Parathyroid adenoma (tissue), 2 donors: ENCODE results near the gene CDC42EP2.
"Not testable (repeated sequence)": the region's sequence is repeated elsewhere in the genome, so short reads cannot be mapped to it uniquely, and the experiment has no call there.

Source experiments
- H2AFZ ChIP-seq: fragments of 300-600 bp; sonication (generic); one replicate; pipeline ENCODE4 v1.7.0; 2017; ENCODE audit warnings: antibody characterized with exemption, mild to moderate bottlenecking
- H3K27ac ChIP-seq: fragments of 300-600 bp; sonication (generic); one replicate; pipeline ENCODE4 v1.7.0; 2017
- H3K27me3 ChIP-seq: fragments of 300-600 bp; sonication (generic); one replicate; pipeline ENCODE4 v1.7.0; 2017; ENCODE audit warnings: low read length; ENCODE audit not compliant: control insufficient read depth, insufficient read depth
- H3K36me3 ChIP-seq: fragments of 300-600 bp; sonication (generic); one replicate; pipeline ENCODE4 v1.7.0; 2017; ENCODE audit warnings: low read length; ENCODE audit not compliant: control insufficient read depth, insufficient read depth
- H3K4me1 ChIP-seq: fragments of 300-600 bp; sonication (generic); one replicate; pipeline ENCODE4 v1.7.0; 2017; ENCODE audit warnings: control low read depth
- H3K4me2 ChIP-seq: fragments of 300-600 bp; sonication (generic); one replicate; pipeline ENCODE4 v1.7.0; 2017; ENCODE audit warnings: low read length
- H3K4me3 ChIP-seq: fragments of 300-600 bp; sonication (generic); one replicate; pipeline ENCODE4 v1.7.0; 2017; ENCODE audit warnings: low read depth, low read length
- H3K79me2 ChIP-seq: fragments of 300-600 bp; sonication (generic); one replicate; pipeline ENCODE4 v1.7.0; 2017; ENCODE audit warnings: control low read depth
- H3K9ac ChIP-seq: fragments of 300-600 bp; sonication (generic); one replicate; pipeline ENCODE4 v1.7.0; 2017; ENCODE audit warnings: mild to moderate bottlenecking
- H3K9me3 ChIP-seq: fragments of 300-600 bp; sonication (generic); one replicate; pipeline ENCODE4 v1.7.0; 2017; ENCODE audit warnings: low read length; ENCODE audit not compliant: control insufficient read depth
- TF ChIP-seq, protein P1 (sequence below): fragments of 300-600 bp; sonication (generic); IDR thresholded peaks from one replicate; pipeline ENCODE4 v1.7.0; 2017; ENCODE audit warnings: antibody characterized with exemption, mild to moderate bottlenecking
- donor health status: primary hyperparathyroidism.

Gene CDC42EP2

DNA sequence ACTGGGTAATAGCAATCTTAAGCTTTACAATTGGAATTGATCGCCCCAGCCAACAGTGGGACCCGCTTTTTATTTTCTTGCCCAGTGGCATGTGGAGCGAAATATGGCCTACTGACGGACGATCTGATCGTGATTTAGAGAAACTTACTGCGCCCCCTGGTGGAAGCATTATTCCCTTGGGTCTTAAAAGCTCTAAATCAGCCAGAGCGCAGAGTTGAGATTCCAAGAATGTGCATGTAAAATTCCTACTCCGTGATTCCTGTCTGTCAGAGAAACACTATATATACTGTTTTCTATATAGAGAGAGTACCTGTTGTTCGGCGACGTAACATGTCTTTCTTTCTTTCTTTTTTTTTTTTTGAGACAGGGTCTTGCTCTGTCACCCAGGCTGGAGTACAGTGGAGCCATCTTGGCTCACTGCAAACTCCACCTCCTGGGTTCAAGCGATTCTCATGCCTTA lies 15.3 kb downstream of the CDC42EP2 start:
- Histone ChIP-seq H2AFZ (peak overlapping the region; percentile 82), H3K27ac (no peak overlapping the region), H3K4me1 (no peaks in the 10 kb centered on the region), H3K9ac (no peak overlapping the region), H3K36me3 (no peaks in the 10 kb centered on the region), H3K27me3 (no peaks in the 10 kb centered on the region), H3K79me2 (peaks cover 12% of the 10 kb centered on the region), H3K9me3 (no peaks in the 10 kb centered on the region), H3K4me3 (no peak overlapping the region), H3K4me2 (no peak overlapping the region)
- TF ChIP-seq, protein P1, sequence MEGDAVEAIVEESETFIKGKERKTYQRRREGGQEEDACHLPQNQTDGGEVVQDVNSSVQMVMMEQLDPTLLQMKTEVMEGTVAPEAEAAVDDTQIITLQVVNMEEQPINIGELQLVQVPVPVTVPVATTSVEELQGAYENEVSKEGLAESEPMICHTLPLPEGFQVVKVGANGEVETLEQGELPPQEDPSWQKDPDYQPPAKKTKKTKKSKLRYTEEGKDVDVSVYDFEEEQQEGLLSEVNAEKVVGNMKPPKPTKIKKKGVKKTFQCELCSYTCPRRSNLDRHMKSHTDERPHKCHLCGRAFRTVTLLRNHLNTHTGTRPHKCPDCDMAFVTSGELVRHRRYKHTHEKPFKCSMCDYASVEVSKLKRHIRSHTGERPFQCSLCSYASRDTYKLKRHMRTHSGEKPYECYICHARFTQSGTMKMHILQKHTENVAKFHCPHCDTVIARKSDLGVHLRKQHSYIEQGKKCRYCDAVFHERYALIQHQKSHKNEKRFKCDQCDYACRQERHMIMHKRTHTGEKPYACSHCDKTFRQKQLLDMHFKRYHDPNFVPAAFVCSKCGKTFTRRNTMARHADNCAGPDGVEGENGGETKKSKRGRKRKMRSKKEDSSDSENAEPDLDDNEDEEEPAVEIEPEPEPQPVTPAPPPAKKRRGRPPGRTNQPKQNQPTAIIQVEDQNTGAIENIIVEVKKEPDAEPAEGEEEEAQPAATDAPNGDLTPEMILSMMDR, result peak; percentile 71

DNA sequence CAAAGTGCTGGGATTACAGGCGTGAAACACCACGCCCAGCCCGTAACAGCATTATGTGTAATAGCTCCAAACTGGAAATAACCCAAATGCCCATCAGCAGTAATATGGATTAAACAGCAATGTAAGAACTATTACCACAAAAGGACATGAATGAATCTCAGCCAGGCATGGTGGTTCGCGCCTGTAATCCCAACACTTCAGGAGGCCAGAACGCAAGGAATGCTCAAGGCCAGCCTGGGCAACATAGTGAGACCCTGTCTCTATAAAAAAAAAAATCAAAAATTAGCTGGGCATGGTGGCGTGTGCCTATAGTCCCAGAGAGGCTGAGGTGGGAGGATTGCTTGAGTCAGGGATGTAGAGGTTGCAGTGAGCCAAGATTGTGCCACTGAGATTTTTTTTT lies 15.9 kb downstream of the CDC42EP2 start:
- H3K9ac ChIP-seq, result no peak overlapping the region
- H3K27ac ChIP-seq, result no peak overlapping the region
- H3K4me3 ChIP-seq, result no peak overlapping the region
- no peaks in the 10 kb centered on the region for H3K27me3 ChIP-seq
- no peaks in the 10 kb centered on the region for H3K4me1 ChIP-seq
- H2AFZ ChIP-seq, result no peak overlapping the region
- H3K79me2 ChIP-seq, result peaks cover 17% of the 10 kb centered on the region
- no peak overlapping the region for H3K4me2 ChIP-seq
- H3K9me3 ChIP-seq, result no peaks in the 10 kb centered on the region
- TF ChIP-seq, protein P1, result no peak
- H3K36me3 ChIP-seq, result no peaks in the 10 kb centered on the region

DNA sequence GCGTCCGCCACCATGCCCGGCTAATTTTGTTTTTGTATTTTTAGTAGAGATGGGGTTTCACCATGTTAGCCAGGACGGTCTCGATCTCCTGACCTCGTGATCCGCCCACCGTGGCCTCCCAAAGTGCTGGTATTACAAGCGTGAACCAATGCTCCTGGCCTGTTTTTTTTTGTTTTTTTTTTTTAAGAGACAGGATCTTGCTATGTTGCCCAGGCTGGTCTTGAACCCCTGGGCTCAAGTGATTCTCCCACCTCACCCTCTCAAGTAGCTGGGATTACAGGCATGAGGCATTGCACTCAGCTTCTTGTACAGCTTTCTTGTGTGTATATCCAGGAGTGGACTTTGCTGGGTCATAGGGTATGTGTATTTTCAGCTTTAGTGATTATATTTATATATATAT lies 17.9 kb downstream of the CDC42EP2 start:
- H3K4me3 ChIP-seq, H3K4me1 ChIP-seq, H2AFZ ChIP-seq, H3K9me3 ChIP-seq, H3K36me3 ChIP-seq, H3K27me3 ChIP-seq, H3K27ac ChIP-seq, H3K4me2 ChIP-seq, H3K9ac ChIP-seq: not testable (repeated sequence)
- H3K79me2 ChIP-seq, result peaks cover 25% of the 10 kb centered on the region

DNA sequence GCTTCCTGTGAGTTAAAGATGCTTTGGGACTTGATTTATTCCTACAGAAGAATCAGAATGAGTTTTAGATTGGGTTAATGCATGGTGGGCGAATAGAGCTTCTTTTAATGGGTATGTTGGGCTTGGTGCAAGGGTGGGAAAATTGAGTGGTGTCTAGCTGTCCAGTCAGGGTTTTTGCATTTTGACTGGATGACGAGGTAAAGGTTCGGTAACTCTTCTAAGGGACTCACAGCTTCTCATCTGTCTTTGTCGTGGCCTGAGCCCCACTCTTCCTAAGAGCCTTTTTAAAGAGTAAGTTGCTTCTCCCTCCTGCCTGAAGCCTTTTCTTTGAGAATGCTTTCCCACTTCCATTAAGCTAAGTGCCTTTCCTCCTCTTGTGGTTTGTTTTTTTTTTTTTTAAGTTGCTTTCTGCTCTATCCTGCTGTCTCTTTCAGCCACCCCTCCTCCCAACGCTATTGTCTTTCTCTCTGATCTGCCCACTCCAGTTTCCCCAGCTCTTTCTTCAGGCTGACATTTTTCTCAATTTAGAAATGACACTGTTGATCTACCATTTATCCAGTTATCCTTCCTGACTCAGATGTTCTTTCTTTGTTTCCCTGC lies 20.1 kb downstream of the CDC42EP2 start:
- Histone ChIP-seq H3K9ac (no peak overlapping the region), H3K27ac (no peak overlapping the region), H3K36me3 (no peaks in the 10 kb centered on the region), H3K79me2 (peaks cover 32% of the 10 kb centered on the region), H2AFZ (no peak overlapping the region), H3K4me3 (peak overlapping the region; percentile 85), H3K4me2 (peak overlapping the region; percentile 80), H3K4me1 (no peaks in the 10 kb centered on the region), H3K27me3 (no peaks in the 10 kb centered on the region), H3K9me3 (no peaks in the 10 kb centered on the region)
- TF ChIP-seq, protein P1, result no peak

DNA sequence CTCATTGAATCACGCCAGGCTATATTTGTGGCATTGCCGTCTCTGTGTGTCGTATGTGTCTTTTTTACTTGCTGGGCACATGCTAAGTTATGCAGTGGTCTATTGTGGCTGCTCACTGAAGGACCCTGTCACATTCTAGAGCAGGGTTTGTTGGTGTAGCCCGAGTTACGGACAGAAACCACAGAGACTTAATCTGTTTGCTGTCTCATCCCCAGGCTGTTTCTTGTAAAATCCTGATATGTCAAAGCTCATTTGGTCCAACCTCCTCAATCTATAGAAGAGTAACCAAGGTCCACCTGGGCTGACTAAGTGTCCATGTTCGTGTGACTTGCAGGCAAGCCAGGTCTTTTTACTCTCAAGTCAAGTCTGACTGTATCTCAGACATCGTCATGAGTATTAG lies 24.0 kb downstream of the CDC42EP2 start:
- H3K27ac ChIP-seq, result no peak overlapping the region
- no peaks in the 10 kb centered on the region for H3K27me3 ChIP-seq
- TF ChIP-seq, protein P1, result no peak
- H3K36me3 ChIP-seq, result no peaks in the 10 kb centered on the region
- no peaks in the 10 kb centered on the region for H3K4me1 ChIP-seq
- H2AFZ ChIP-seq, result no peak overlapping the region
- H3K9ac ChIP-seq, result no peak overlapping the region
- H3K4me3 ChIP-seq, result no peak overlapping the region
- no peak overlapping the region for H3K4me2 ChIP-seq
- H3K79me2 ChIP-seq, result peaks cover 33% of the 10 kb centered on the region
- no peaks in the 10 kb centered on the region for H3K9me3 ChIP-seq
